Caco-2 (cell line): ENCODE data around the gene LRMDA. TPM values are rescaled to one million over a fixed set of nuclear protein-coding genes. Genes with fewer than 3 reads are reported as not detected.

ENCODE experiments used
- BruUV-seq: library from RNA; stranded (reverse); fragments of 400-500 nt; replicated peaks from 2 replicates; lab custom pipeline; 2021; lab: Mats Ljungman, UMichigan
- CTCF ChIA-PET: fragments of 300-600 bp; sonication (Branson Sonifier 250); formaldehyde crosslinking; loops from one replicate; lab custom pipeline; 2022; ENCODE audit warnings: antibody characterized with exemption; lab: Charles Lee
- POLR2A ChIA-PET: fragments of 300-600 bp; sonication (Branson Sonifier 250); formaldehyde crosslinking; loops from one replicate; lab custom pipeline; 2022; ENCODE audit warnings: antibody characterized with exemption; lab: Charles Lee
- DNase-seq, 2 experiments: peaks; one replicate each; pipeline versions ENCODE4 v3.0.0 to v3.0.0-alpha.2; 2020 to 2022
- H3K27me3 ChIP-seq: replicated peaks from 2 replicates; pipeline ENCODE4 v1.6.0; 2011; ENCODE audit warnings: low read length; ENCODE audit not compliant: control insufficient read depth, insufficient read depth
- H3K36me3 ChIP-seq: 2 replicates; pipeline ENCODE4 v1.5.1; 2011; ENCODE audit warnings: low read length; ENCODE audit not compliant: control insufficient read depth, insufficient read depth
- H3K4me1 ChIP-seq: fragments of 250-450 bp; sonication (Bioruptor Pico); 2 replicates; pipeline ENCODE4 v1.5.1; 2020; ENCODE audit warnings: mild to moderate bottlenecking
- H3K4me3 ChIP-seq: 2 replicates; pipeline ENCODE4 v1.5.1; 2011; ENCODE audit warnings: low read depth, mild to moderate bottlenecking, control low read depth, low read length
- H3K9me3 ChIP-seq: fragments of 250-450 bp; sonication (Bioruptor Pico); 2 replicates; pipeline ENCODE4 v1.5.1; 2020; ENCODE audit warnings: mild to moderate bottlenecking, moderate library complexity
- H3K27ac Mint-ChIP-seq: one replicate; pipeline ENCODE4 v1.8.0; 2022; ENCODE audit warnings: mixed read lengths; ENCODE audit not compliant: unreplicated experiment
- H3K27me3 Mint-ChIP-seq: one replicate; pipeline ENCODE4 v1.8.0; 2022; ENCODE audit warnings: mixed read lengths; ENCODE audit not compliant: insufficient read depth, unreplicated experiment
- H3K36me3 Mint-ChIP-seq: one replicate; pipeline ENCODE4 v1.8.0; 2022; ENCODE audit warnings: mild to moderate bottlenecking, mixed read lengths; ENCODE audit not compliant: insufficient read depth, unreplicated experiment
- H3K4me1 Mint-ChIP-seq: one replicate; pipeline ENCODE4 v1.8.0; 2022; ENCODE audit warnings: low read depth, mixed read lengths; ENCODE audit not compliant: unreplicated experiment
- H3K4me3 Mint-ChIP-seq: one replicate; pipeline ENCODE4 v1.8.0; 2022; ENCODE audit warnings: mild to moderate bottlenecking, moderate library complexity, mixed read lengths; ENCODE audit not compliant: unreplicated experiment
- H3K9me3 Mint-ChIP-seq: one replicate; pipeline ENCODE4 v1.8.0; 2022; ENCODE audit warnings: mixed read lengths; ENCODE audit not compliant: unreplicated experiment
- CTCF ChIP-seq, 2 experiments: fragments of 200-600 bp in 1 of 2; IDR thresholded peaks; 1 replicate in 1 of 2; 2 replicates in 1 of 2; pipeline versions ENCODE4 v1.5.1 to v1.8.0; 2011 to 2022; ENCODE audit warnings: antibody characterized with exemption in 1 of 2, control low read depth in 1 of 2, inconsistent platforms in 1 of 2, low read depth in 1 of 2, low read length in 1 of 2, mild to moderate bottlenecking in 1 of 2, moderate library complexity in 1 of 2; ENCODE audit not compliant: insufficient read depth in 1 of 2, severe bottlenecking in 1 of 2, unreplicated experiment in 1 of 2
- intact Hi-C: fragments of 100-400 bp; cut with micrococcal nuclease; formaldehyde crosslinking; loops from one replicate; pipeline ENCODE4 v1.10.0; 2022; ENCODE audit not compliant: unreplicated experiment
- total RNA-seq: library from RNA; stranded (reverse); gene quantifications from 2 replicates; pipeline ENCODE4 v1.2.3, GENCODE V29; 2022

LRMDA gene
- total RNA-seq, 1 experiment from 2014 or later: 18.5 TPM

DNA sequence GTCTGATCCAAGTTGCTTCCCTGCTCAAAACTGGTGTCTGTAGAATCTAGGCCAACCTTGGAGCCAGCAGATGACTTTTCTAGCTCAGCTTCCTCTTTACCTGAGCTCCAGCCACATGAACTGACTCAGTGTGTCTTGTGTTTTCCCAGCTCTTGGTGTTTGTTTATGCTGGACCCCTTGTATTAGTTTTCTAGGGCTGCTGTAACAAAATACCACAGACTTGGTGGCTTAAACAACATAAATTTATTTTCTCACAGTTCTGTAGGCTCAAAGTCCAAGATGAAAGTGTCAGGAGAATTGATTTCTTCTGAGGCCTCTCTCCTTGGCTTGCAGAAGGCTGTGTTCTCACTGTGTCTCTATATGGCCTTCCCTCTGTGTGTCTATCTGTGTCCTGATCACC lies 45.1 kb downstream of the LRMDA start:
- Mint-ChIP-seq H3K27ac (no peak overlapping the region), H3K9me3 (no peaks in the 10 kb centered on the region), H3K36me3 (peaks cover 5% of the 10 kb centered on the region), H3K4me1 (no peaks in the 10 kb centered on the region), H3K27me3 (no peaks in the 10 kb centered on the region), H3K4me3 (no peak overlapping the region)
- no peak for TF ChIP-seq CTCF (IDR thresholded peaks at IDR 0.05; ENCODE audit: insufficient read depth in 1 of 2, low read depth in 1 of 2, low read length in 1 of 2, severe bottlenecking in 1 of 2, unreplicated experiment in 1 of 2)
- H3K27me3 ChIP-seq: no peaks in the 10 kb centered on the region
- intact Hi-C loops: no loop called here
- H3K4me3 ChIP-seq: no peak overlapping the region
- no peaks in the 10 kb centered on the region for H3K36me3 ChIP-seq
- no peaks in the 10 kb centered on the region for H3K9me3 ChIP-seq
- DNase-seq: no peak
- H3K4me1 ChIP-seq: no peaks in the 10 kb centered on the region
- ChIA-PET POLR2A (no interaction called here), CTCF (no interaction called here)
- no TSS peak for BruUV-seq

DNA sequence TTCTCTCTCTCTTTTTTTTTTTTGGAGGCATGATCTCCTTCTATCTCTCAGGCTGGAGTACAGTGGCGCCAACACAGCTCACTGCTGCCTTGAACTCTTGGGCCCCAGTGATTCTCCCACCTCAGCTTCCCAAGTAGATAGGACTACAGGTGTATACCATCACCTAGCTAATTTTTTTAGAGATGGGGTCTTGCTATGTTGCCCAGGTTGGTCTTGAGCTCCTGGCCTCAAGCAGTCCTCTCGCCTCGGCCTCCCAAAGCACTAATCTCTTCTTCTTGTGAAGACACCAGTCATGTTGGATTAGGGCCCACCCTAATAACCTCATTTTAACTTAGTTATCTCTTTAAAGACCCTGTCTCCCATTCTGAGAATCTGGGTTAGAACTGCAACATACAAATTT lies 45.6 kb downstream of the LRMDA start:
- DNase-seq: no peak
- H3K9me3 ChIP-seq: no peaks in the 10 kb centered on the region
- intact Hi-C loops: no loop called here
- no peaks in the 10 kb centered on the region for H3K36me3 ChIP-seq
- no peak overlapping the region for H3K4me3 Mint-ChIP-seq
- H3K9me3 Mint-ChIP-seq: no peaks in the 10 kb centered on the region
- H3K27me3 Mint-ChIP-seq: no peaks in the 10 kb centered on the region
- no peak overlapping the region for H3K4me3 ChIP-seq
- ChIA-PET CTCF (no interaction called here), POLR2A (no interaction called here)
- no peaks in the 10 kb centered on the region for H3K27me3 ChIP-seq
- no peak overlapping the region for H3K27ac Mint-ChIP-seq
- no TSS peak for BruUV-seq
- peaks cover 2% of the 10 kb centered on the region for H3K36me3 Mint-ChIP-seq
- TF ChIP-seq CTCF (IDR thresholded peaks at IDR 0.05; ENCODE audit: insufficient read depth in 1 of 2, low read depth in 1 of 2, low read length in 1 of 2, severe bottlenecking in 1 of 2, unreplicated experiment in 1 of 2): no peak
- H3K4me1 Mint-ChIP-seq: no peaks in the 10 kb centered on the region
- no peaks in the 10 kb centered on the region for H3K4me1 ChIP-seq

GRCh38 chr10:75477680-75478079 lies 46.3 kb downstream of the LRMDA start:
- no TSS peak for BruUV-seq
- ChIA-PET CTCF (no interaction called here), POLR2A (no interaction called here)
- H3K4me3 Mint-ChIP-seq: no peak overlapping the region
- DNase-seq: no peak
- Histone ChIP-seq H3K4me1 (no peaks in the 10 kb centered on the region), H3K9me3 (no peaks in the 10 kb centered on the region), H3K36me3 (no peaks in the 10 kb centered on the region), H3K4me3 (no peak overlapping the region), H3K27me3 (no peaks in the 10 kb centered on the region)
- H3K9me3 Mint-ChIP-seq: no peaks in the 10 kb centered on the region
- intact Hi-C loops: no loop called here
- no peak overlapping the region for H3K27ac Mint-ChIP-seq
- no peaks in the 10 kb centered on the region for H3K27me3 Mint-ChIP-seq
- TF ChIP-seq CTCF (IDR thresholded peaks at IDR 0.05; ENCODE audit: insufficient read depth in 1 of 2, low read depth in 1 of 2, low read length in 1 of 2, severe bottlenecking in 1 of 2, unreplicated experiment in 1 of 2): no peak
- H3K4me1 Mint-ChIP-seq: no peaks in the 10 kb centered on the region
- H3K36me3 Mint-ChIP-seq: no peaks in the 10 kb centered on the region
